ENCODE data around the gene RINT1.

GRCh38 chr7:105530126-105530525 is 1.9 kb upstream of the RINT1 start:
- TF ChIP-seq ESRRA (CRISPR knock-in tag; IDR thresholded peaks at IDR 0.05; ENCODE audit: borderline replicate concordance), result no peak
- no peak for TF ChIP-seq CTCF (IDR thresholded peaks at IDR 0.05)

Data from WTC11 (cell line).